Left ventricle myocardium inferior (tissue), 1 donor: ENCODE data around the gene ABHD16B. TPM values are rescaled to one million over a fixed set of nuclear protein-coding genes. Genes with fewer than 3 reads are reported as not detected.
"Not testable (repeated sequence)": the region's sequence is repeated elsewhere in the genome, so short reads cannot be mapped to it uniquely, and the experiment has no call there.

Source experiments
- DNase-seq: peaks from one replicate; pipeline ENCODE4 v3.0.0-alpha.2; 2020
- H3K27ac ChIP-seq: fragments of 200-600 bp; replicated peaks from 2 replicates; pipeline ENCODE4 v1.8.0; 2021
- H3K27me3 ChIP-seq: fragments of 200-600 bp; 2 replicates; pipeline ENCODE4 v1.8.0; 2021; ENCODE audit warnings: low read depth
- H3K36me3 ChIP-seq: fragments of 200-600 bp; 2 replicates; pipeline ENCODE4 v1.8.0; 2021
- H3K4me1 ChIP-seq: fragments of 200-600 bp; 2 replicates; pipeline ENCODE4 v1.8.0; 2021
- H3K4me3 ChIP-seq: fragments of 200-600 bp; 2 replicates; pipeline ENCODE4 v1.8.0; 2021; ENCODE audit warnings: mild to moderate bottlenecking, moderate library complexity
- H3K9me3 ChIP-seq: fragments of 200-600 bp; replicated peaks from 2 replicates; pipeline ENCODE4 v1.8.0; 2021
- intact Hi-C: fragments of 100-400 bp; cut with micrococcal nuclease; formaldehyde crosslinking; loops from one replicate; pipeline ENCODE4 v1.11.0; 2022
- total RNA-seq: library from RNA; stranded (reverse); fragmentation: NEBNext Ultra II Directional; extraction: Animal tissue kit (Norgen Biotek cat#: 25700); gene quantifications from one replicate; pipeline ENCODE4 v1.2.1, GENCODE V29; 2021
- TF ChIP-seq, protein P1 (sequence below): fragments of 200-600 bp; IDR thresholded peaks from 2 replicates; pipeline ENCODE4 v1.8.0; 2021; ENCODE audit warnings: antibody characterized with exemption, mild to moderate bottlenecking, borderline replicate concordance
- donor health status: DM: no; HTN: yes; CAD: no; lungs with severe emphysema.

Gene ABHD16B
- total RNA-seq, 1 donor from 2014 or later, result not detected

DNA sequence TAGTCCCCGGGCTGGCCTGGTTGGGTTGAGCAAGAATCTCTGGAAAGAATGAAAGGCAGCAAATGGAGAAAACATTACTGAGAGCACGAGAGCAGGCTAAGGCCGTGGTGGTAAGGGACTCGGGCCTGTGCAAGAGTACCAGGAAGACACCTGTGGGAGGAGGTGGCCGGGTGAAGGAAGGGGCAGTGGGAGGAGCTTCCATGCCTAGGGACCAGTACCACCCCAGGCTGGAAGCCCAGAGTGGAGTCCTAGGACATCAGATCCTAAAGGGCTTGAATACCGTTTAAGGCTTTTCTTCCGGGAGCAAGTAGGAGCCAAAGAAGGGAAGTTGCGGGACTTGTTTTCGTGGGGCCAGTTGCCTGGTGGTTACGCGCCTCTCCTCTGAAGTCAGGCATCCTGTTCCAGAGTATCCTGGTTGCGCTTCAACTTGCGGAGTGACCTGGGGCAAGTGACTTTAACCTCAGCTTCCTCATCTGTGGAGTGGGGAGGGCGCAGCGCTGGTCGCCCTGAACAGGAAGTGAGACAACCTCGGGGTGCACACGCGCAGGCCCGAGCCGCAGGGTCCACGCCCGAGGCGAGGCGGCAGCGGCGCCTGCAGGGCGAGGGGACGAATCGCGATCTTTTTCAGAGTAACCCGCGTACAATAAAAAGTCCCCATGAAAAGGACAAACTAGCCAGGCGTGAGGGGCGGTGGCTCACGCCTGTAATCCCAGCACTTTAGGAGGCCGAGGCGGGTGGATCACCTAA lies 2.7 kb downstream of the ABHD16B start:
- H3K4me3 ChIP-seq, result peak overlapping the region; percentile 98
- H3K36me3 ChIP-seq, result peaks cover 23% of the 10 kb centered on the region
- peaks cover 55% of the 10 kb centered on the region for H3K4me1 ChIP-seq
- no peaks in the 10 kb centered on the region for H3K9me3 ChIP-seq
- H3K27ac ChIP-seq, result peak overlapping the region; percentile 97
- H3K27me3 ChIP-seq, result no peaks in the 10 kb centered on the region
- intact Hi-C loops, result loop anchor here (10.0 kb wide), 1 partner anchor 49 kb away; no protein-coding TSS in a partner anchor
- TF ChIP-seq, protein P1, sequence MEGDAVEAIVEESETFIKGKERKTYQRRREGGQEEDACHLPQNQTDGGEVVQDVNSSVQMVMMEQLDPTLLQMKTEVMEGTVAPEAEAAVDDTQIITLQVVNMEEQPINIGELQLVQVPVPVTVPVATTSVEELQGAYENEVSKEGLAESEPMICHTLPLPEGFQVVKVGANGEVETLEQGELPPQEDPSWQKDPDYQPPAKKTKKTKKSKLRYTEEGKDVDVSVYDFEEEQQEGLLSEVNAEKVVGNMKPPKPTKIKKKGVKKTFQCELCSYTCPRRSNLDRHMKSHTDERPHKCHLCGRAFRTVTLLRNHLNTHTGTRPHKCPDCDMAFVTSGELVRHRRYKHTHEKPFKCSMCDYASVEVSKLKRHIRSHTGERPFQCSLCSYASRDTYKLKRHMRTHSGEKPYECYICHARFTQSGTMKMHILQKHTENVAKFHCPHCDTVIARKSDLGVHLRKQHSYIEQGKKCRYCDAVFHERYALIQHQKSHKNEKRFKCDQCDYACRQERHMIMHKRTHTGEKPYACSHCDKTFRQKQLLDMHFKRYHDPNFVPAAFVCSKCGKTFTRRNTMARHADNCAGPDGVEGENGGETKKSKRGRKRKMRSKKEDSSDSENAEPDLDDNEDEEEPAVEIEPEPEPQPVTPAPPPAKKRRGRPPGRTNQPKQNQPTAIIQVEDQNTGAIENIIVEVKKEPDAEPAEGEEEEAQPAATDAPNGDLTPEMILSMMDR, result peak; percentile 82
- peak; percentile 85 for DNase-seq

DNA sequence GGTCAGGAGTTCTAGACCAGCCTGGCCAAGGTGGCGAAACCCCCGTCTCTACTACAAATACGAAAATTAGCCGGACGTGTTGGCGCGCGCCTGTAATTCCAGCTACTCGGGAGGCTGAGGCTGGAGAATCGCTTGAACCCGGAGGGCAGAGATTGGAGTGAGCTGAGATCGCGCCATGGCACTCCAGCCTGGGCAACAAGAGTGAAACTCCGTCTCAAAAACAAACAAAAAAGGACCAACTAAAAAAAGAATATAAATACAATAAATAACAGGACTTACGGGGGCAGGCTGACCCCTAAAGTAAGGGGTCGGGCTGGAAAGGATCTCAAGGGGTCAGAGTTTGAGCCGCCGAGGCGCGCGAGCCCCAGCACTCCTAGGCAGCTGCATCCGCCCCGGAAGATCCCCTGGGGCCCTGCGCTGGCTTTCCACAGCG lies 3.3 kb downstream of the ABHD16B start:
- intact Hi-C loops, result loop anchor here (10.0 kb wide), 1 partner anchor 50 kb away; no protein-coding TSS in a partner anchor
- Histone ChIP-seq H3K36me3 (peaks cover 29% of the 10 kb centered on the region), H3K4me1 (peaks cover 49% of the 10 kb centered on the region), H3K27ac (peak overlapping the region; percentile 97), H3K4me3 (peak overlapping the region; percentile 98), H3K27me3 (no peaks in the 10 kb centered on the region), H3K9me3 (no peaks in the 10 kb centered on the region)
- no peak for DNase-seq
- TF ChIP-seq, protein P1, result no peak

DNA sequence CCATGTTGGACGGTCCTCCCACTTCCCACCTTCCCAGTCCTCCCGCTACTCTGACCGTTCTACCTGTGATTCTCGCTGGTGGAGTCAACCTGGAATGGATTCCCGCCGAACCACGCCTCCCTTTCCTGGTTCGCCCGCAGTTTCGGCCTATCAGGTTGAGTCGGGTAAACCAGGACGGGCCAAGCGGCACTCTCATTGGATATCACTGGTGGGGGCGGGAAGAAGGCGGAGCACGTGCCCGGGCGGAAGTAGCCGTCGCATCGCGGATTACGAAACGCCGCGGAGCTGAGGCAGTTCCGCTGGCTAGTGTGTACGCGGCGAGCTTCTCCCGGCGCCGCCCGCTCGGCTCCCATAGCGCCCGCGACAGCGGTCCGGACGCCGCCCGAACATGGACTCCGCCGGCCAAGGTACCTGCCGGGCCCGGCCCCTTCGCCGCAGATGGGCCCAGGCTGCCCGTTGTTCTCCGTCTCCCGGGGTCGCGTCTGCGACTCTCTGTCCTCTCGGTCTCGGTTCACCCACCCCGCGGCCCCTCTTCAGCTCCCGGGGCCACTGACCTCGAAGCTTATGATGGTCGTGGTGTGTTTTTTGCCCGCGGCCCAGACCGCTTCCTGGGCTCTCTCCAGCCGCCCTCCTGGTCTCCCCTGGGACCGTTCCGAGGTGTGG lies 3.8 kb downstream of the ABHD16B start, which contains the start of gene TPD52L2:
Gene TPD52L2 (plus strand): TSS at position 293 of the 663 bp plus-strand sequence. CDS start 96 bp downstream, at position 389.
- TF ChIP-seq, protein P1, result no peak
- intact Hi-C loops, result loop anchor here (10.0 kb wide), 1 partner anchor 50 kb away; no protein-coding TSS in a partner anchor
- peak within 1 kb of the TSS; percentile 97 for H3K27ac ChIP-seq
- H3K9me3 ChIP-seq, result no peaks in the 10 kb centered on the region
- peak within 1 kb of the TSS; percentile 98 for H3K4me3 ChIP-seq
- DNase-seq, result peak; percentile 98
- H3K27me3 ChIP-seq, result no peaks in the 10 kb centered on the region
- H3K4me1 ChIP-seq, result peaks cover 45% of the 10 kb centered on the region
- peaks cover 35% of the 10 kb centered on the region for H3K36me3 ChIP-seq

DNA sequence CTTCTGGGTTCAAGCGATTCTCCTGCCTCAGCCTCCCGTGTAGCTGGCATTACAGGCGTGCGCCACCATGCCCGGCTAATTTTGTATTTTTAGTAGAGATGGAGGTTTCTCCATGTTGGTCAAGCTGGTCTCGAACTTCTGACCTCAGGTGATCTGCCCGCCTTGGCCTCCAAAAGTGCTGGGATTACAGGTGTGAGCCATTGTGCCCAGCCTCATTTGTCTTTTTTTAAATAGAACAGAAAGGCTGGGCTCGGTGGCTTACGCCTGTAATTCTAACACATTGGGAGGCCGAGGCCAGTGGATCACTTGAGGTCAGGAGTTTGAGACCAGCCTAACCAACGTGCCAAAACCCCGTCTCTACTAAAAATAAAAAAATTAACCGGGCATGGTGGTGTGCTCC lies 5.7 kb downstream of the ABHD16B start:
- not testable (repeated sequence) for H3K4me3 ChIP-seq, DNase-seq, H3K27me3 ChIP-seq, H3K27ac ChIP-seq, H3K9me3 ChIP-seq
- H3K36me3 ChIP-seq, result peaks cover 47% of the 10 kb centered on the region
- intact Hi-C loops, result loop anchor here (10.0 kb wide), 1 partner anchor 52 kb away; no protein-coding TSS in a partner anchor
- peaks cover 40% of the 10 kb centered on the region for H3K4me1 ChIP-seq

DNA sequence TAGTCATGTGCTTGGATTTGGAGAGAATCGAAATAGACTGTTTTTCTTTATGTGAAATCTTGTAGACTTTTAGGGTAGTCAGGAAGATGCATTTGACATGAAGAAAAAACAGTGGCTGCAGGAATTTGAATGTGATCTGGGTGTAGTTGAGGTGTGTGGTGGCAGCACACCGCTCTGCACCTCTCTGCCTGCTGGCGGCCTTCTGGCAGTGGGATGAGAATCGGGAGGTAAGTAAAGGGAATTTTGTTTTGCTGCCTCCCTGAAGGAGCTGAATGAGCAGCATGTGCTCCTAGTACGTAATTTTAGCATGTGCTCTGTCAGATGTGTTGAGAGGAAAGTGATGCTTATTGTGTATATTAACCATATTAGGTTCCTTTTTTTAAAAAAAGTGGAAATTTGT lies 7.0 kb downstream of the ABHD16B start:
- no peaks in the 10 kb centered on the region for H3K9me3 ChIP-seq
- peaks cover 39% of the 10 kb centered on the region for H3K4me1 ChIP-seq
- H3K27me3 ChIP-seq, result no peaks in the 10 kb centered on the region
- intact Hi-C loops, result loop anchor here (10.0 kb wide), 1 partner anchor 53 kb away; no protein-coding TSS in a partner anchor
- no peak for DNase-seq
- H3K36me3 ChIP-seq, result peaks cover 54% of the 10 kb centered on the region
- H3K27ac ChIP-seq, result no peak overlapping the region
- TF ChIP-seq, protein P1, result no peak
- H3K4me3 ChIP-seq, result no peak overlapping the region
